SK-N-DZ (cell line): Measurements from ENCODE around the gene CHEK2. TPM values are rescaled to one million over a fixed set of nuclear protein-coding genes. Genes with fewer than 3 reads are reported as not detected.
"Not testable (repeated sequence)": the region's sequence is repeated elsewhere in the genome, so short reads cannot be mapped to it uniquely, and the experiment has no call there.

Experiments used
- DNase-seq: peaks from one replicate; pipeline ENCODE4 v3.0.0-alpha.2; 2015; ENCODE audit warnings: low spot score
- polyA plus RNA-seq, 2 experiments: library from polyadenylated mRNA; depleted of rRNA; stranded (reverse); fragments of >200 nt; gene quantifications; 2 replicates each; pipeline ENCODE4 v1.2.3, GENCODE V29; 2014

CHEK2 gene
- polyA plus RNA-seq (2014; cell fraction: cytosol; rRNA removed), result 85.2 and 87.8 TPM in 2 replicates
- 69.5 and 84.6 TPM in 2 replicates for polyA plus RNA-seq (2014; cell fraction: nucleus; rRNA removed)

DNA sequence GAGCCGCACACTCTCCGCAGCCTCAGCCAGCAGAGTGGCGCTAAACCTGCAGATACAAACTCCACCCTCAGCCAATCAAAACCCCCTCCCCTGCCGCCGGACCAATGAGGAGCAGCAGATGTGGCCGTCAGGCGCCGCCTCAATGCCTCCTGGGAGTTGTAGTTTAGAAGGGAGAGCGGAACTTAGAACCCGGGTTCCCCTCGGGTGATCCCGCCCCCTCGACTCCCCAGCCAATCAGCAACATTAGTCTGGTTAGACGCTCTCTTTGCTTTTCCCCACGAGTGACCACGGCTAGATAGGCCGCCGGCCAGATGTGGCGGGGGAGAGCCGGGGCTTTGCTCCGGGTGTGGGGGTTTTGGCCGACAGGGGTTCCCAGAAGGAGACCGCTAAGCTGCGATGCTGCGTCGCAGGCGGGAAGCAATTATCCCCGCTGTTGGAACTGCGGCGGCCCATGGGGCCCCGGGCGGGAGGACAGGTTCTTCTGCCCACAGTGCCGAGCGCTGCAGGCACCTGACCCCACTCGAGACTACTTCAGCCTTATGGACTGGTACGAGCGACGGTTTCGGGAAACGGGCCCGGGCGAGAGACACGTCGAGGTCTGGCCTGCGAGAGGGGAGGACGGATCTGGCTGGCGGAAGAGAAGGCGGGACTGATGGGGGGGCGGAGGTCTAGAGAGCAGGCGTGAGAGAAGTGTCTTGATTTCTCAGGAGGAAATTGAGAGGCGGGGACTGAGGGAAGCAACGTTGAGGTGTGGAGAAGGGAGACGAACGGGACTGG is at the start of gene CHEK2, which contains the start of gene HSCB:
Gene CHEK2, minus strand, starts transcription at position 36 of the 777 bp plus-strand sequence. CDS start 7,099 bp downstream, outside the sequence.
Gene HSCB, plus strand, starts transcription at position 255 of the 777 bp plus-strand sequence. Its CDS starts 57 bp downstream, at position 312.
- DNase-seq, result peak; percentile 99

DNA sequence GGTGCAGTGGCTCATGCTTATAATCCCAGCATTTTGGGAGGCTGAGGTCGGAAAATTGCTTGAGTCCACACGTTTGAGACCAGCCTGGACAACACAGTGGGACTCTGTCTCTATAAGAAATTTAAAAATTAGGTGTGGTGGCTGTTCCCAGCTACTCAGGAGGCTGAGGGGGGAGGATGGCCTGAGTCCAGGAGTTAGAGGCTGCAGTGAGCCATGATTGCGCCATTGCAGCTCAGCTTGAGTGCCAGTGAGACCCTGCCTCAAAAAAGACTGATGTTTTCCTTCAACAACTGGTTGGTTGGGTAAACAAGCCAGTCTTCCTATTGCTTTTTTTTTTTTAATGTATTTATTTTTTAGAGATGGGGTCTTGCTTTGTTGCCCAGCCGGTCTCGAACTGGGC is 49.5 kb upstream of the CHEK2 start:
- no peak for DNase-seq

DNA sequence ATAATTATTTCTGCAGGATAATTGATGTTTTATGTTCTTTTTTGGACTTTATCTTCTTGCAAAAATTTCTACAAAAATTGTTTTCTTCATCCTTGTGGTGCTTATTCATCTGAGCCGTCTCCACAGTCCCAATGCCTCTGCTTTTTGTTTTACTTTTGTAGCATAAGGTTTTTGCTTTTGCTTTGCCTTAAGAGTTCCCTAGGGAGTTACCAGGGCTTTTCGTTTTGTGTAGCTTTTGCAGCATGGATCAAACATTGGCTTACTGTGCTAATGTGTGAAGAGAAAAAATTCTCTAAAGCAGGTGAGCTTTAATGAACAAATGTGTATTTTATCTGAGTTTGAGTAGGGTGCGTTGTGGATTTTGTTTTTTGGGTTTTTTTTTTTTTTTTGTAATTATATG is 47.0 kb upstream of the CHEK2 start:
- no peak for DNase-seq

DNA sequence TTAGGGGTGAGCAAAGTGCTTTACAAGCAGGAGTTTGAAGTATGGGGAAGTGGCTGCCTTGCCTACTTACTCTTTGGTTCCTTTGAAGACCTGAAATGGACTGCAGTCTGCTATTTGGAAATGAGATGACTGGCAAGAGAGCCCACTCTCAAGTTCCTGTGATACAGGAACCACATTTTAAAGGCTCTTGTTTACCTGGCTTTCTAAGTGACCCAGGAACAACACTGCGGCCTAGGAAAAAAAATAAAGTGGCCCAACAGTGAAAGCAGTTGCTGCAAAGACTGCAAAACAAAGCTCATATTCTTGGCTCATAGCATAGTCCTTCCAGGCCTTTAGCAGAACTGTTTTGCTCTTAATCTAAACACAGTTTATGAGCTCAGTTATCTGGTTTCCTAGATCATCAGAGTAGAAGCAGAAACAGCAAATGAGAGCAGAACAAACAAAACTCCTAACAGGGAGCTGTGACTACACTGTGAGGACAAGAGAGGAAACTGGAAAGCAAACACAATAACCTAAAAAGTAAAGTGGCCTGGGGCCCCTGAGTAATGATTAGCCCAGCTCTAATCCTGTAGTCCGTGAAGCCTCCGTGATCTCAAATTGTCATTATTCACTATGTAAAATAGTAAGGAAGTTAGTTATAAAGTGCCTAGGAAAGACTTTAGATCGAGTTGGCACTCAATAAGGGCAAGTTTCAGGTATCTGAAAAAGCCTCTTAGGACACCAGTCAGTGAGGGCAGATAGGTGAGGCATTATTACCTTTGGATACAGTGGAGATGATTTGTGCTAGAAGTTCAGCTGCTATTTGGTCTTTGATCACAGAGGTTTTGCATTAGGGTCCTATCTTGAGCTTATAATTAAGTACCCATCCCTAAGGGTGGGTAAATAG is 42.4 kb upstream of the CHEK2 start:
- DNase-seq, result no peak

DNA sequence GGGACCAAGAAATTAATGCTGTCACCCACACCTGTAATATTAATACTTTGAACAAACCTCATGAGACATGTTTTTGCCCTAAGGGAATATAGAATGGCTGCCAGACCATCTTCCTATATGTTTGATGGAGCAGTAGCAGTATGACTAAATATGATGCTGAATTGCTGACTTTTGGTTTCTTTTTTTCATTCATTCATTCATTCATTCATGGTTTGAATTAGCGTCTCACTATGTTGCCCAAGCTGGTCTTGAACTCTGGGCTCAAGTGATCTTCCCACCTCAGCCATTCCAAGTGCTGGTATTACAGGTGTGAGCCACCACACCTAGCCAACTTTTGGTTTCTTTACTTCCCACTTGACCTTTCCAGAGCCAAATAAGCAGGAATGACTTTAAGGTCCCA is 38.7 kb upstream of the CHEK2 start:
- DNase-seq, result no peak

DNA sequence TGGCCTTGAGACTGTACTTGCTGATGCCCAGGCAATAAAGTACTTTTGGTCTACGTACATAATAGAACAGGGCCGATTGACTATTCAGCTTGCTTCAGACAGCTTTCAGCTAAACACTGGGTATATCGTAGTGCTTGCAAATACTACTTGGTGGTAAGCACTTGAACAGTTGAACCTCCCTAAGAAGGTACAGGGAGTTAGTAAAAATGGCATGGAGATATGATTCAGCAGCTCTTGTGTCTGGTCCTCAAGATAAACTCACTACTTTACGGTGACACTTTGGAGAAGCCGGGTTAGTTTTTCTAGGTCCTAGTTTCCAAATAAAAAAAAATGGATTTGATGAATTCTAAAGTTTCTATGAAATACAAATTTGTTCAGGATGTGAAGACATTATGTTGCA is 38.2 kb upstream of the CHEK2 start:
- no peak for DNase-seq

DNA sequence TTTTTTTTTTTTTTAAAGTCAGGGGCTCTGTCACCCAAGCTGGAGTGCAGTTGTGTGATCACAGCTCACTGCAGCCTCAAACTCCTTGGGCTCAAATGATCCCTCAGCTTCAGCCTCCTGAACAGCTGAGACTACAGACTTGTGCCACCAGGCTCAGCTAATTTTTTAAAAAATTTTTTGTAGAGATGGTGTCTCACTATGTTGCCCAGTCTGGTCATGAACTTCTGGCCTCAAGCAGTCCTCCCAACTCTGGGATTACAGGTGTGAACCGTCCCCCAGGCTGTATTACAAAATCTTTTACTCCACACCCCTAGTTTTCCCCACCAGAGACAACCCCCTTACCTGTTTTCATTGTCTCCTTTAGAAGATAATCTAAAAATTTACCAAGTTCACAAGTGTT is 32.8 kb upstream of the CHEK2 start:
- no peak for DNase-seq

DNA sequence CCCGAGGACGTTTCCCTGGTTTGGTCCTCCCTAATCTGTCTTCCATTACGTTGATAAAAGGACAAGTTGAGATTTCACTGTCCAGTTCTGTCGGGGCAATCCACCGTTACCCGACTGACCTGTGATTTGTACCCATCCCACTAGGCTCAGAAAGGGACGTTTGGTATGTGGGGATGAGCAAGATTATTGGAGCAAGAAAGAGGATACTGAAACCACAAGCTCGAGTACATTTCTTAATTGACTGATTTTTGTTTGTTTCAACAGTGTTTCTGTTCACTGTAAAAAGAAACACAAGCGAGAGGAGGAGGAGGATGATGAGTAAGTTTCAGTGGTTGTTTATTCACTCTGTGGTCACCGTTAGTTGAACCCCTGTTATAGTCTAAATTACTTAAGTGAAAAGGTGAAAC is 31.8 kb upstream of the CHEK2 start:
- DNase-seq, result peak; percentile 8

DNA sequence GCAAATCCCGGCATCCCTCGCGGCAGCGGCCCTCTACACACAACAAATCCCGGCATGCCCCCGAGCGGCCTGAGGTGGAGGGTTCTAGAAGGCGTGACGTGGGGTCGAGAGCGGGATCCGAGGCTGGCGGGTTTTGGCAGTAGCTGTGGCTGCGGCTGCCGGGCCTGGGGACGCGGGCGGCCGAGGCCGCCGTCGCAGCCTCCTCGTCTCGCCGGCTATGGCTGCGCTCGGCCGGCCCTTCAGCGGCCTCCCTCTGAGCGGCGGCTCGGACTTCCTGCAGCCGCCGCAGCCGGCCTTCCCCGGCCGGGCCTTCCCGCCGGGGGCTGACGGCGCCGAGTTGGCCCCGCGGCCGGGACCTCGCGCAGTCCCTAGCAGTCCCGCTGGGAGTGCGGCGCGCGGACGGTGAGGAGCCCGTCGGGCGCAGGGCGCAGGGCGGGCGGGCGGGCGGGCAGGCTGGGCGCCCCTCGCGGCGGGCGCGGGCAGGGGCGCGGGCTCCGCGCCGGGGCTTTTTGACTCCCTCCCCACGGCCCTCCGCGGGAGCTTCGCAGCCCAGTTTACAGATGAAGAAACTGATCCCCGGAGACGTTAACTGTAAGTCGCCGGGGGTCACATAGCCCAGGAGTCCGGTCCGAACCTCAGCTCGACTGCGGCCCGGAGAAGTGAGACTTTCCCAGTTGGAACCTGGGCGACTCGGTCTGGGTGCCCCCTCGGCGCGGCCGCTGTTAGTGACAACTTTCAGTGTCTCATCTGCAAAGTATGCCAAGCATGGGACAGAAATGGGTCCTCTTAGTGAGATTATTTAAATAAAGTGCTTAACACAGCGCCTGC is 31.2 kb upstream of the CHEK2 start, which contains the start of gene CCDC117:
Gene CCDC117, plus strand, starts transcription at position 63 of the 828 bp plus-strand sequence. Its CDS starts 155 bp downstream, at position 218.
- DNase-seq, result peak; percentile 97

DNA sequence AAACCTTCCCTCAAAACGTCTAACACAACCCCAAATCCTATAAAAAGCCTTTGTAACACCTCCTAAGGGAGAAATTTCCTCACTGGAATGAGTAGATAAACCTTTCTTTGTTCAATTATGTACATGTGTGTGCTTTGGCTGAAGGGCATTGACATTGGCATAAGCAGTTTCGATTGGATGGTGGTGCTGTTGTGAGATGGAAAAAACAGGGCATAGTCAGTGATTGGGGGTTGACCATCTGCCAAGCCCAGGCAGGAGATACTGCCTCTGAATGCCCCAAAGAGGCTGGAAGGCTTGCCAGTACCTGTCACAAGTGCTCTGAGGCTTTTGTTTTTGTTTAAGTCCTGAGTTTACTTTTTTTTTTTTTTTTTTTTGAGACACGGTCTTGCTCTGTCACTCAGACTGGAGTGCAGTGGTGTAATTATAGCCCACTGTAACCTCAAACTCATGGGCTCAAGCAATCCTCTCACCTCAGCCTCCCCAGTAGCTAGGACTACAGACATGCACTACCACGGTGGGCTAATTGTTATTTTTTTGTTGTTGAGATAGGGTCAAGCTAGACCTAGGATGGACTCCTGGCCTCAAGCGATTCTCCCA is 29.7 kb upstream of the CHEK2 start:
- no peak for DNase-seq

DNA sequence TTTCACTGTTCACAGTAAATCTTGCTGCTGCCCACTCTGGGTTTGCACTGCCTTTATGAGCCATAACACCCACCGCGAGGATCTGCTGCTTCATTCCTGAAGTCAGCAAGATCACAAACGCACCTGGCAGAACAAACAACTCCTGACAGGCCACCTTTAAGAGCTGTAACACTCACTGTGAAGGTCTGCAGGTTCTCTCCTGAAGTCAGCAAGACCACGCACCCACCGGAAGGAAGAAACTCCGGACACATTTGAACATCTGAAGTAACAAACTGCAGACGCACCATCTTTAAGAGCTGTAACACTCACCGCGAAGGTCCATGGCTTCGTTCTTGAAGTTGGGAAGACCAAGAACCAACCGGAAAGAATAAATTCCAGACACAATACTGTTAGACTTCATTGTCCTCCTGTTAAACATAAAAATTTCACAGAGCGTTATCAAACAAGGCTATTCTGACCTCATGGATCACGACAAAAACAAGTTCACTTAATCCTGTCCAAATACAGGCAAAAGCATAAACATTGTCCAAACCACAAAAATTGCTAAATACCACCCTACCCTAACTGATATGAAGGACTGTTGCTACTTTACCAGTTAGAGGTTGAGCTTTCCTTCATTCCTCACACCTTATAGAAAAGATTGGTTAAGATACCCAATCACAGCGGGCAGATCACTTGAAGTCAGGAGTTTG is 27.9 kb upstream of the CHEK2 start:
- DNase-seq, result no peak

DNA sequence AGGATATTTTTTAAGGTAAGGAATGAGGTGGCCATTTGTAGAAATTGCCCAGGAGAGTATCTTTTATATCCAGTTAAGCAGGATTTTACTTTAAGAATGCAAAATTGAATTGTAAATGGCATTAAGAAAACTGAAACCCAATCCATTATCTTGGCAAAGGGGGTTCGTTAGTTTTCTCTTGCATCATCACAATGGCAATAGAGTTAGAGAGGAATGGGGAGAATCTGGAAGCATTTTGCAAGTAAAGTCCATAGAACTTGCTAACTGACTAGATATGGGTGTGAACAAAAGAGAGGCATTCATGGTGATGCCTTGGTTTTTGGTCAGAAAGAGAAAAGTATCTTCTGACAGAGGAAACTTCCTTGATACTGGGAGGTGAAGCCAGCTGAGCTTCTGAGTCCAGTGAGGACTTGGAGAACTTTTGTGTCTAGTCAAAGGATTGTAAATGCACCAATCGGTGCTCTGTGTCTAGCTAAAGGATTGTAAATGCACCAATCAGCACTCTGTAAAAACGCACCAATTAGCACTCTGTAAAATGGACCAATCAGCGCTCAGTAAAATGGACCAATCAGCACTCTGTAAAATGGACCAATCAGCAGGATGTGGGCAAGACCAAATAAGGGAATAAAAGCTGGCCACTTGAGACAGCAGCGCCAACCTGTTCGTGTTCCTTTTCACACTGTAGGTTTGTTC is 27.2 kb upstream of the CHEK2 start:
- peak; percentile 11 for DNase-seq

DNA sequence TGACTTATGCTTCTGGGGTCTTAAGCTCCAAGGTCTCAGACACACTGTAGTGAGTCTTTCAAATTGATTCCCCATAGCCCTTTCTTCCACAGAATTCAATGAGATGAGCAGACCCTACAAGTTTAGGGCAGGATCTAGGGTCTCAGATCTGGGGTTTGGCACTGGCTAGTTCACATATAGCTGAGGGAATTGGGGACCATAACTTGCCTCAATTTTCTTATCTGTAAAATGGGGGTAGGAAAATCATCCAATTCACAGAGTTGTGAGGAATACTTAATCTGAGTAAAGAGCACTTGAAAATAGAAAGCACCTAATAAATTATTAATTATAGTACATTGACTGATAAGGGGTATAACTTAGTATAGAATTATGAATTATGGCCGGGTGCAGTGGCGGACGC is 25.0 kb upstream of the CHEK2 start:
- no peak for DNase-seq

DNA sequence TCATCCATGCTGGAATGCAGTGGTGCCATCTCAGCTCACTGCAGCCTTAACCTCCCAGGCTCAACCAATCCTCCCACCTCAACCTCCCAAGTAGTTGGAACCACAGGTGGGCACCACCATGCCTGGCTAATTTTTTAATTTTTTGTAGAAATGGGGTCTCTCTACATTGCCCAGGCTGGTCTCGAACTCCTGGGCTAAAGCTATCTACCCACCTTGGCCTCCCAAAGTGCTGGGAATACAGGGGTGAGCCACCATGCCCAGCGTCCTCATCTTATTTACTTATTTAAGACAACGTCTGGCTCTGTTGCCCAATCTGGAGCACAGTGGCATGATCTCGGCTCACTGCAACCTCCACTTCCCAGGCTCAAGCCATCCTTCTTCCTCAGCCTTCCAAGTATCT is 20.4 kb upstream of the CHEK2 start:
- not testable (repeated sequence) for DNase-seq

DNA sequence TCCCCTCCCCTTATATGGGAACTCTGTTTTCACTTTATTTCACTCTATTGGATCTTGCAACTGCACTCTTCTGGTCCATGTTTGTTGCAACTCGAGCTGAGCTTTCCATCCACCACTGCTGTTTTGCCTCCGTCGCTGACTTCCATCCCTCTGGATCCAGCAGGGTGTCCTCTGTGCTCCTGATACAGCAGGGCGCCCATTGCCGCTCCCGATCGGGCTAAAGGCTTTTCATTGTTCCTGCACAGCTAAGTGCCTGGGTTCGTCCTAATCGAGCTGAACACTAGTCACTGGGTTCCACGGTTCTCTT is 19.8 kb upstream of the CHEK2 start:
- no peak for DNase-seq

DNA sequence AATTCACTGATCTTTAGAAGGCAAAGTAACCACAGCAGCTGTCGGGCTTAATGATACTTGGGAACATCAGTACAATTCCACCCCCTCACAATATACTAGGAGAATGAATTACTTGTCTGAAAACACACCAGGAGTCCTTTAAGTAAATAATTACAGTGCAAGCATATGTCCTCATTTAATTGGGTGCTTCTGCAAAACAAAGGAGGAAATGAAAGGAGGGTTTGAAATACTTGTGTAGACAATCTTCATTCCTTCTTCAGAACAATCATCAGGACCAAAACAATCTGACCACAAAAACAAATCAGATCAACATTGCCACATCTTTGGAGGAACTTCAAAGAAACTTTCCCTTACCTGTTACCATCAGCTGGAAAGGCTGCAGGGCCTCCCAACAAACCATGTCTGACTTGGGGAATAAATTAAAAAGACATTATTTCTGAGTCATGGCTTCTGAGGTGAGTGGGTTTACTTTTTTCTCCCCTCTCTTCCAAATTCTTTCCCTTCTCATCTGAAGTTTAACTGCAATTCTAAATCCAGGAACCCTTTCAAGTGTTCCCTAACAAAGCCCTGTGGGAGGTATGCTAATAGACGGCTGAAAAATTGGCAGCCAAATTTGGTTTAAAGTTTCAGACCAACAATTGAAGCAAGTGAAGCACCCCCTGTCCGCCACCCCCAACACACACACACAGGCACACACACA is 18.4 kb upstream of the CHEK2 start:
- DNase-seq, result no peak

DNA sequence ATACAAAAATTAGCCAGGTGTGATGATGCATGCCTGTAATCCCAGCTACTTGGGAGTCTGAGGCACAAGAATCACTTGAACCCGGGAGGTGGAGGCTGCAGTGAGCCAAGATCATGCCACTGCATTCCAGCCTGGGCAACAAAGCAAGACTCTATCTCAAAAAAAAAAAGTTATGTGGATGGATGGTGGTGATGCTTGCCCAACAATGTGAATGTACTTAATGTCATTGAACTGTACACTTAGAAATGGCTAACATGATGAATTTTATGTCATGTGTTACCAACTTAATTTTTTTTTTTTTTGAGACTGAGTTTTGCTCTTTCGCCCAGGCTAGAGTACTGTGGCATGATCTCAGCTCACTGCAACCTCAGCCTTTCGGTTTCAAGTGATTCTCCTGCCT is 12.9 kb upstream of the CHEK2 start:
- not testable (repeated sequence) for DNase-seq

DNA sequence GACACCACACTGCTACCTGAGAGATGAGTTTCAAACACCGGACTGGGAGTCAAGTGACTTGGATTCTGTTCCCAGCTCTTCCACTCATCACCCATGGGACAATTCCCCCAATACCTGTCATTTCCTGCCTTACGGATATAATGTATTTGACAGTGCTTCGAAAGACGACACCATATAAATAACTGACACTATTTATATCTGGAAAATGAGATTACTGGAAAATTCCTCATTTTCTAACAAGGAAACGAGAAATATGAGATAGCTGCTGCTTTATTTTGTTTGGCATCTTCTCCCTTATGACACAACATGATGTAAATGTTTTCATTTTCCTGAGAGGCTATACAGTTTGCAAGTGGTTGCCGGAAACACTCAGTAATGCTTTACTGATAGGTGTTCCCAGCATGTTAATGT is 8.9 kb upstream of the CHEK2 start:
- no peak for DNase-seq

DNA sequence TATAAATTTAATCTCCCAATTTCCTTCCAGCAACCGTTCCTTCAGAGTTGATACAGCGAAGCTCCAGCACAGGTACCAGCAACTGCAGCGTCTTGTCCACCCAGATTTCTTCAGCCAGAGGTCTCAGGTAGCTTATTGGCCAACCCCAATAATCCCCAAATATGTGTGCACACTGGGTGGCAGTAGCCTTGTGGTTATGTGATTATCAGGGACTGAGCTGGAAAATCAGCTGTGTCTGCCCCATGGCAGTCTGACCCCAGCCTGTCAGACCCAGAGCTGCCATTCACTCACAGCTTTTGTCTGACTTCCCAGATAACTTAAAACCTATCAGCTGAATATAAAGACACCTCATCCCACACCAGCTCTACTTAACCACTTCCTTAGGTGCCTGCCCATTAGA is 2.2 kb upstream of the CHEK2 start:
- DNase-seq, result no peak
